ENCODE measurements around the gene NDFIP2. TPM values are rescaled to one million over a fixed set of nuclear protein-coding genes. Genes with fewer than 3 reads are reported as not detected.

Gene NDFIP2
- total RNA-seq, 3 donors from 2014 or later (not counting 1 experiment from before 2014, with no cell fraction given): 2.6 to 9.6 (median 3.6) TPM

- WGBS (ENCODE audit: insufficient coverage): 51% methylated on average over 2 of the region's 2 CpGs
- H3K9me3 ChIP-seq (ENCODE audit: control insufficient read depth, insufficient read depth, low read length): no peaks in the 10 kb centered on the region
- no peaks in the 10 kb centered on the region for H3K36me3 ChIP-seq (ENCODE audit: control insufficient read depth, insufficient read depth, low read length)
- no peak for ATAC-seq
- Mint-ChIP-seq H3K9me3 (no peaks in the 10 kb centered on the region), H3K27ac (no peak overlapping the region), H3K4me1 (peaks cover 5 to 18% of the 10 kb centered on the region in 2 donors), H3K27me3 (ENCODE audit: low read depth in 2 of 2) (no peaks in the 10 kb centered on the region), H3K36me3 (no peaks in the 10 kb centered on the region), H3K4me3 (no peak overlapping the region)
- no peak for TF ChIP-seq CTCF (IDR thresholded peaks at IDR 0.05)
- no peak overlapping the region for H3K4me3 ChIP-seq (ENCODE audit: low read length)
- intact Hi-C loops (cut with micrococcal nuclease): no loop called here
- no peaks in the 10 kb centered on the region for H3K4me1 ChIP-seq (ENCODE audit: control insufficient read depth, insufficient read depth, low read length)
- H3K27ac ChIP-seq (ENCODE audit: low read length): no peak overlapping the region
- DNase-seq: no peak
- no peaks in the 10 kb centered on the region for H3K27me3 ChIP-seq (ENCODE audit: control insufficient read depth, insufficient read depth, low read length)
Observed at GRCh38 chr13:79511611-79512010, 30.7 kb downstream of the NDFIP2 start.

GRCh38 chr13:79512950-79513349 is 32.0 kb downstream of the NDFIP2 start:
- intact Hi-C loops (cut with micrococcal nuclease): no loop called here

GRCh38 chr13:79516595-79516994 is 35.6 kb downstream of the NDFIP2 start:
- no peaks in the 10 kb centered on the region for H3K9me3 ChIP-seq (ENCODE audit: control insufficient read depth, insufficient read depth, low read length)

More at GRCh38 chr13:79512950-79513349, 32.0 kb downstream of the NDFIP2 start:
- Histone ChIP-seq H3K9me3 (ENCODE audit: control insufficient read depth, insufficient read depth, low read length) (no peaks in the 10 kb centered on the region), H3K36me3 (ENCODE audit: control insufficient read depth, insufficient read depth, low read length) (no peaks in the 10 kb centered on the region), H3K27me3 (ENCODE audit: control insufficient read depth, insufficient read depth, low read length) (no peaks in the 10 kb centered on the region), H3K27ac (ENCODE audit: low read length) (no peak overlapping the region), H3K4me1 (ENCODE audit: control insufficient read depth, insufficient read depth, low read length) (no peaks in the 10 kb centered on the region), H3K4me3 (ENCODE audit: low read length) (no peak overlapping the region)
- Mint-ChIP-seq H3K27me3 (ENCODE audit: low read depth in 2 of 2) (peaks cover 0 to 11% of the 10 kb centered on the region in 2 donors), H3K4me3 (no peak overlapping the region), H3K36me3 (no peaks in the 10 kb centered on the region), H3K4me1 (peaks cover 5 to 23% of the 10 kb centered on the region in 2 donors), H3K9me3 (no peaks in the 10 kb centered on the region), H3K27ac (no peak overlapping the region)
- ATAC-seq: no peak
- no peak for TF ChIP-seq CTCF (IDR thresholded peaks at IDR 0.05)
- no peak for DNase-seq

More at GRCh38 chr13:79516595-79516994, 35.6 kb downstream of the NDFIP2 start:
- H3K36me3 ChIP-seq (ENCODE audit: control insufficient read depth, insufficient read depth, low read length): no peaks in the 10 kb centered on the region
- Mint-ChIP-seq H3K4me1 (peaks cover 0 to 11% of the 10 kb centered on the region in 2 donors), H3K27me3 (ENCODE audit: low read depth in 2 of 2) (peaks cover 0 to 20% of the 10 kb centered on the region in 2 donors), H3K27ac (no peak overlapping the region), H3K36me3 (no peaks in the 10 kb centered on the region), H3K9me3 (no peaks in the 10 kb centered on the region), H3K4me3 (no peak overlapping the region)
- ATAC-seq (no peak), DNase-seq (no peak)
- H3K4me3 ChIP-seq (ENCODE audit: low read length): no peak overlapping the region
- no peaks in the 10 kb centered on the region for H3K4me1 ChIP-seq (ENCODE audit: control insufficient read depth, insufficient read depth, low read length)
- TF ChIP-seq CTCF (IDR thresholded peaks at IDR 0.05): no peak
- intact Hi-C loops (cut with micrococcal nuclease): no loop called here
- H3K27ac ChIP-seq (ENCODE audit: low read length): no peak overlapping the region
- H3K27me3 ChIP-seq (ENCODE audit: control insufficient read depth, insufficient read depth, low read length): no peaks in the 10 kb centered on the region
